Superior temporal gyrus (tissue), 1 donor: ENCODE results near the gene FTCD.
"Not testable (repeated sequence)": the region's sequence is repeated elsewhere in the genome, so short reads cannot be mapped to it uniquely, and the experiment has no call there.

ENCODE experiments used
- DNase-seq: peaks from one replicate; pipeline ENCODE4 v3.0.0-alpha.2; 2016; ENCODE audit errors: extremely low spot score

Gene FTCD

DNA sequence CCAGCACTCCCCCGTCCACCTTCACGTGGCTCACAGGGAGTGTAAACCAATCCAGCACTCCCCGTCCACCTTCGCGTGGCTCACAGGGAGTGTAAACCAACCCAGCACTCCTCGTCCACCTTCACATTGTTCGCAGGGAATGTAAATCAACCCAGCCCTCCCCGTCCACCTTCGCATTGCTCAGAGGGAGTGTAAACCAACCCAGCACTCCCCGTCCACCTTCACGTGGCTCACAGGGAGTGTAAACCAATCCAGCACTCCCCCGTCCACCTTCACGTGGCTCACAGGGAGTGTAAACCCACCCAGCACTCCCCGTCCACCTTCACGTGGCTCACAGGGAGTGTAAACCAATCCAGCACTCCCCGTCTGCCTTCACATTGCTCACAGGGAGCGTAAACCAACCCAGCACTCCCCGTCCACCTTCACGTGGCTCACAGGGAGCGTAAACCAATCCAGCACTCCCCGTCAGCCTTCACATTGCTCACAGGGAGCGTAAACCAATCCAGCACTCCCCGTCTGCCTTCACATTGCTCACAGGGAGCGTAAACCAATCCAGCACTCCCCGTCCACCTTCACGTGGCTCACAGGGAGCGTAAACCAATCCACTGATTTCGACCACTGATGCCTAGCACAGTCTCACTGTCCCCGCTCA lies 14.9 kb downstream of the FTCD start:
- DNase-seq: not testable (repeated sequence)

DNA sequence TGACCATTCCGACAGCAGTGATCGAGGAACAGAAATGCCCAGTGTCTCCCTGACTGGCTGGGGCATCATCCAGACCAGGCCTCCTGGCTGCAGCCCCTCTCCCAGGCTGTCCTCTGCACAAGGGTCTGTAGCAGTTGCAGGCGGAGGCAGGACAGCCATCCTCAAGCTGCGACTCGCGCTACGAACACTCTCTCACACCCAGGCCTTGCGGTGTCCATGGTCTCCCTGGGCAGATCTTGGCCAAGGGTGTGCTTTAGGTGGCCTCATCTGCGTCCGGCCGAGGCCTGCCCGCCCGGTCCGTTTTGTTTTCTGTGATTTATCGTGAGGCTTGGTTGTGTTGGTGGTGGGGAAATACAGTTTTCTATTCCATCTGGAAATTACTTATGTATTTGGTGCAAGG lies 15.7 kb downstream of the FTCD start:
- no peak for DNase-seq

DNA sequence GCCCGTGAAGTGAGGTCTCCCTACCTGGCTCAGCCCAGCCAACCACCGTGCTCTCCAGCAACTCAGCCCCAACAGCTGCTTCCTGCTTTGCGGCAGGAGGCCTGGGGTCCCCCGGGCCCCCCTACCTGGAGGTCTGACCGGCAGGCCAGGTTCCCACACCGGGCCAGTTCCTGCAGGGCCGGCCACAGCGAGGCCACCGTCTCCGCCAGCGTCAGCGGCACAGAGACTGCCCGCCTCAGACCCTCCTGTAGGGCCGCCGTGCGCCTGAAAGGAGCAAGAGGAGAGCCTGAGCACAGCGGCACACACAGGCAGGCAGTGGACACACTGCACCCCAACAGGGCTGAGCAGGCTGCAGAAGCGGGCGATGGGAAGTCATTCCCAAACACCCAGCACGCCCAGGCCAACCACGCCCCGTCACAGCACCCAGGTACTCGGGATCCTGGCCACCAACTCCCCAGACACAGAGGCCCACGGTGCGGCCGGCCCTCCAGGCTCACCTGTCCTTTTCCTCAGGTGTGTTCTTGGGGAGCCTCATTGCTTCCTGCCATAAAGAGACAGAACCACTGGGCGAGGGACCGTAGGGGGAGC lies 16.9 kb downstream of the FTCD start:
- DNase-seq: no peak

DNA sequence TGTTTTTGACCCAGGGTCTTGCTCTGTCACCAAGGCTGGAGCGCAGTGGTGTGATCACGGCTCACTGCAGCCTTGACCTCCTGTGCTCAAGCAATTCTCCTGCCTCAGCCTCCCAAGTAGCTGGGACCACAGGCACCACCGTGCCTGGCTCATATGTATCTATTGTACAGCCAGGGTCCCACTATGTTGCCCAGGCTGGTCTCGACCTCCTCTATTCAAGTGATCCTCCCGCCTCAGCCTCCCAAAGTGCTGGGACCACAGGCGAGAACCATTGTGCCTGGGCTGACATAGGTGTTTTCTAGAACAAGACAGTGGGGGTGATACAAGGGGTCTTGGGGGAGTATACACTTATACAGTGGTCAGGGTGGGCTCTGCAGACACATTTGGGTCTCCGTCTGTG lies 17.5 kb downstream of the FTCD start:
- DNase-seq: no peak

DNA sequence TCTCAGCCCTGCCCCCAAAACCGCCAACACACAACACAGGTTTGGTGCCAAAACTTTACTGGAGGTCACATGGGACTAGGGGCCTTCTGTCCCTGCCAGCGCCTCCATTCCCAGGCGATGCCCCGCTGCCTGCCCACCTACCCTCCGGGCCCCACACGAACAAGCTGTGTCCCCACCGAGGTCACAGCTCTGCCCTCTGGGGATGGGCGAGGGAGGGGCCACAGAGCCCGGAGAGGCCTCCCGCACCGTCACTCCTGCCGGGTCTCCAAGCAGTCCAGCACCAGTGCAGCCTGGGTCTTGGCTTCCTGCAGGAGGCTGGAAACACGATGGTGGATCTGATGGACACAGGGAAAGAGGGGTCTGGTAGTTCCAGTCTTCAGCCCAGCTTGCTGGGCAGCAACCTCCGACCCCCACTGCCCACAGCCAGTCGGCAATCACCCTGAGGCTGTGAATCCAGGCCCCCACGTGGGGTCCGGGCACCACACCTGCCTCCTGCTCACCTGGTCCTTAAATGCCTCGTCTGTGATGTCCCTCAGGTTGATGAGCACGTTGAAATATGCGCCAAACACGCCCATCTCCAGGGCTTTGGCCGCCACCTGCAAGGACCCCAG lies 18.5 kb downstream of the FTCD start:
- DNase-seq: no peak

DNA sequence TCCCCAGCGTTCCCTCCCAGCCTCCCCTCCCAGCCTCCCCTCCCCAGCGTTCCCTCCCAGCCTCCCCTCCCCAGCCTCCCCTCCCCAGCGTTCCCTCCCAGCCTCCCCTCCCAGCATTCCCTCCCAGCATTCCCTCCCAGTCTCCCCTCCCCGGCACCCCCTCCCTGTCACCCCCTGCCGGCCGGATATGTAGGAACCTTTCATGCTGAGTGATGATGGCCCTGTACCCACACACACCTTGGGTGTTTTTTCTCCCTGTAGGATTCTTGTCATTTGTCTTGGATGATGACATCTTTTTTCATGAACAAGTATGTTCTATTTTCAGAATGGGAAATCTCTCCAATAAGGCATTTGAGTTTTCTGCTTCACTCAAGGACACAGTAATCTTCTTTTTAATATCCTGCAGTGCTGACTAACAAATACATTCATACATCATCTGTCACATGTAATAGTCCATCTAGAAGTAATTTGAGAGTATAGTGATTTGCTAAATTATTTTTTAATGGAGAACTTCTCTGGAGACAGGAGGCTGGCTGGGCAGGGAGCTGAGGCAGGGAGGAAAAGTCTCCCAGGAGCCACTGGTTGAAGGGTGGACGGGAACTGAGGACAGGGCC lies 19.5 kb downstream of the FTCD start:
- no peak for DNase-seq

DNA sequence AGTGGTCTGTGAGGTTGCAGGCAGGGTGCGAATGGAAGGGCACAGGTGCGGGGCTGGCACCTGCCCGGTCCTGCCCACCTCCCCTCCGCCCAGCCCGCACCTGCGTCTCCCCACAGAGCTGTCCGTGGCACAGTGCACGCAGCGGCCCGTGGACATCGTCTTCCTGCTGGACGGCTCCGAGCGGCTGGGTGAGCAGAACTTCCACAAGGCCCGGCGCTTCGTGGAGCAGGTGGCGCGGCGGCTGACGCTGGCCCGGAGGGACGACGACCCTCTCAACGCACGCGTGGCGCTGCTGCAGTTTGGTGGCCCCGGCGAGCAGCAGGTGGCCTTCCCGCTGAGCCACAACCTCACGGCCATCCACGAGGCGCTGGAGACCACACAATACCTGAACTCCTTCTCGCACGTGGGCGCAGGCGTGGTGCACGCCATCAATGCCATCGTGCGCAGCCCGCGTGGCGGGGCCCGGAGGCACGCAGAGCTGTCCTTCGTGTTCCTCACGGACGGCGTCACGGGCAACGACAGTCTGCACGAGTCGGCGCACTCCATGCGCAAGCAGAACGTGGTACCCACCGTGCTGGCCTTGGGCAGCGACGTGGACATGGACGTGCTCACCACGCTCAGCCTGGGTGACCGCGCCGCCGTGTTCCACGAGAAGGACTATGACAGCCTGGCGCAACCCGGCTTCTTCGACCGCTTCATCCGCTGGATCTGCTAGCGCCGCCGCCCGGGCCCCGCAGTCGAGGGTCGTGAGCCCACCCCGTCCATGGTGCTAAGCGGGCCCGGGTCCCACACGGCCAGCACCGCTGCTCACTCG lies 23.3 kb downstream of the FTCD start:
- no peak for DNase-seq

DNA sequence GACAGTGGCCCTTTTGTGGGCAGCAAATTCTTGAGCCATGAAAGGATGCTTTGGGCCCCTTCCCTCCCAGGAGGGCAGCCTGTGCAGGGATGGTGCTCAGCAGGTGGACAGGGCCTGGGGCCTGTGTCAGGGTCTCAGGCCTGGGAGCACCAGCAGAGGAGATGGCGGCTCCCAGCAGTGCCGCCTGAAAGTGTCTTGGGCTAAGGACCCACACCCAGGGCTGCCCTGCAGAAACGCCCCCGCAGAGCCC lies 23.9 kb downstream of the FTCD start:
- DNase-seq: no peak

DNA sequence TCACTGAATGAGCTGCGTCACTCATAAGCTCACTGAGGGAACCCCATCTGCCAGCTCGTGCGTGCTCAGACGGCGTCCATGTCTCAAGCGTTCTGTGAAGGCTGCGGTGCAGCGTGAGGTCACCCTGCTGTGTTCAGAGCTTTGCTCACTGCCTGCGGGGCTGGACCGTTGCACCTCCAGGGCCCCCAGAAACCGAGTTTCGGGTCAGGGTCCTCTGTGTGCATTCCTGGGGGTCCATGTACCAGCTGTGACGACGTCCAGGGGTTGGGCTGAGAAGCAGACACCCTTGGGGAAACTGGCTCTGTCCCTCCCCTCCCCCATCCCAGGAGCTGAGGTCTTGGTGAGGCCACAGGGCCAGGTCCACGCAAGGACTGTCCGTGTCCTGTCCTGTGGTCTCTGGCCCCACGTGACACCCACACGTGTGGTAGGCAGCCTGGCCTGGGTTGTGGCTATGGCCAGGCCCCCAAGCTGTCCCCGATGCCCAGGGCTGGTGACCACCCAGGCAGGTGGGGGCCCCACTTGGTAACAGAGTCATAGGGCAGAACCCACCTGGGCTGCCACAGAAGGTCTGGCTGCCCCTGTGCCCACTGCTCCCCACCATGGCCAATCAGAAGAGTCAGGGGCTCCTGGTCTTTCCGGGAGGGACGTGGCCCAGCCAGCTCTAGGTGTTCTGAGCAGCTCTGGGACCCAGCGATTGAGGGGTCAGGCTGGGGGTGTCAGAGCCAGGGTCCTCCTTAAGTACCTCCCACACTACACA lies 24.4 kb downstream of the FTCD start:
- no peak for DNase-seq

DNA sequence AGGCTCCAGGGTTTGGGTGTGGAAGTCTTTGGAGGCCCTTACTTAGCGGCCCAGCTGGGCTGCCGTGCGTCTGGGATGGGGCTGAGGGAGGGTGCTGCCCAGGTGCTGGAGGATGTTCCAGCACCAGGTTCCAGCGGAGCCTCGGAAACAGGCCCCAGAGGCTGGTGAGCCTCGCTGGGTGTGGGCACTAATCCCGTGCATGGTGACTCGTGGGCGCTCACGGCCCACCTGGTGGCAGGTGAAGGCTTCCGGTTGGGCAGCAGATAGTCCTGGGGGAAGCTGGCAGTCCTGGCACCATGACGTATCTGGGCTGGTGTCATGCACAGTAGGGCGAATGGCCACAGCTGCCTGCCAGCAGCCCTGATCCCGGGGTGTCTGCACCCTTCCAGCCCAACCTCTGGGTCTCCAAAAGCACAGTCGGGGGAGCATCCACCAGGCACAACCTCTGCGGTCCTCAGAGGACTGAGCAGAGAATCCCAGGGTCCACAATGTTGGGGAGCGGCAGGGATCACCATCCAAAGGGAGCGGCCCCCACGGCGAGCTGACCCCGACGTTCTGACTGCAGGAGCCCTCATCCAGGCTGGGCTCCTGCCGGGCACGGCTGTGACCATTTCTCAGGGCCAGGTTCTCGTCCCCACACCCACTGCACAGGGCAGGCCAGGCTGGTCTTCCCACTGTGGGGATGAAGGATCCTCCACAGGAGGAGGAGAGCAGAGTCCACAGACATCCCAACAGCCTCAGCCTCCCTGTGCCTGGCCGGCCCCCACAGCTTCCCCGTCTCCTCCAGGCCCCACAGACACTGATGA lies 25.3 kb downstream of the FTCD start:
- DNase-seq: no peak

DNA sequence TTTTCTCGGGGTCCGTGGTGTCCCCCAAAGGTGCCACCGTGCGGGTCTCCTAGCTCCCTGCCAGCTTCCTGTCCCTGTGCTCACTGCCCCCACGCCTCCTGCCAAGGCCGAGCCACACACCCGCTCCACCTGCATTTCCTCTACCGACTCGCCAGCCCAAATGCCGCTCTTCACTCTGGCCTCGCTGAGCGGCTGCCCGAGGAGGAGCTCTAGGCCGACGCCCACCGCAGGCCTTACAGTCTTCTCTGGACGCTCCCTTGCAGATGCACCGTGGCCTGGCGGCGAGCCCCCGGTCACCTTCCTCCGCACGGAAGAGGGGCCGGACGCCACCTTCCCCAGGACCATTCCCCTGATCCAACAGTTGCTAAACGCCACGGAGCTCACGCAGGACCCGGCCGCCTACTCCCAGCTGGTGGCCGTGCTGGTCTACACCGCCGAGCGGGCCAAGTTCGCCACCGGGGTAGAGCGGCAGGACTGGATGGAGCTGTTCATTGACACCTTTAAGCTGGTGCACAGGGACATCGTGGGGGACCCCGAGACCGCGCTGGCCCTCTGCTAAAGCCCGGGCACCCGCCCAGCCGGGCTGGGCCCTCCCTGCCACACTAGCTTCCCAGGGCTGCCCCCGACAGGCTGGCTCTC lies 26.3 kb downstream of the FTCD start:
- DNase-seq: no peak

DNA sequence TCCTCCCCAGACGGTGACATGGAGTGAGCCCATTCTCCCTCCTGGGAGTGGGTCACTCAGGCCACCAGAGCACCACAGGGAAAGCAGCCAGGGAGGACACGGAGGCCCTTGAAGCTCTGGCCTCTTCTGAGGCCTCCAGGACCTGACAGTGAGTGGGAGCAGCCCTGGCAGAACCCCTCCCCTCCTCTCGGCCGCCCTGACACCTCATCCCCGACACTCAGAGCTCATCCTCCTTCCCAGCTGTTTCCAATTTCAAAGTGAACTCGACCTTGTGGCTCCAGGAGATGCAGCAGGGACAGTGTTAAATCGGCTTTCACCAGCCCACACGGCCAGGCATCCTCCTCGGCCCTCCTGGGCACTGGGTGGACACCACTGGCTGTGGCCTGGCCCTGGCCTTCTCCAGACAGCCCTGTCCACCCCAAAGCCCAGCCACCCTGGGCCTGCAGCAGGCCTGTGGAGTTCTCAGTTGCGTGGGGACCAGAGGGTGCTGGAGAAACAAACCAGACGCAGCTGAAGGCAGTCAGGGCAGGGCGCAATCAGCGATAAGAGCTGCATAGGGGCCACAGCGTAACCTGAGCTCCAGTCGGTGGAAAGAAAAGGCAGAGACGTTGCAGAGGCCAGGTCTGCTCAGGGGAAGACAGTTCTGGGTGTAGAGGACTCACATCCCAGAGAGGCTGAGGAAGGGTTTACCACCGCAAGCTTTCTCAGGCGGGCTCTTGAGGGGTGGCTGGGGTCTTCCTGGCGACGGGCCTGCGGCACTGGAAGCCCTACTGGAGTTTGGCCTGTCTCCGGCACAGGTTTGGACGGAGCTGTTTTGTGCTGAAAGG lies 27.1 kb downstream of the FTCD start:
- DNase-seq: no peak

DNA sequence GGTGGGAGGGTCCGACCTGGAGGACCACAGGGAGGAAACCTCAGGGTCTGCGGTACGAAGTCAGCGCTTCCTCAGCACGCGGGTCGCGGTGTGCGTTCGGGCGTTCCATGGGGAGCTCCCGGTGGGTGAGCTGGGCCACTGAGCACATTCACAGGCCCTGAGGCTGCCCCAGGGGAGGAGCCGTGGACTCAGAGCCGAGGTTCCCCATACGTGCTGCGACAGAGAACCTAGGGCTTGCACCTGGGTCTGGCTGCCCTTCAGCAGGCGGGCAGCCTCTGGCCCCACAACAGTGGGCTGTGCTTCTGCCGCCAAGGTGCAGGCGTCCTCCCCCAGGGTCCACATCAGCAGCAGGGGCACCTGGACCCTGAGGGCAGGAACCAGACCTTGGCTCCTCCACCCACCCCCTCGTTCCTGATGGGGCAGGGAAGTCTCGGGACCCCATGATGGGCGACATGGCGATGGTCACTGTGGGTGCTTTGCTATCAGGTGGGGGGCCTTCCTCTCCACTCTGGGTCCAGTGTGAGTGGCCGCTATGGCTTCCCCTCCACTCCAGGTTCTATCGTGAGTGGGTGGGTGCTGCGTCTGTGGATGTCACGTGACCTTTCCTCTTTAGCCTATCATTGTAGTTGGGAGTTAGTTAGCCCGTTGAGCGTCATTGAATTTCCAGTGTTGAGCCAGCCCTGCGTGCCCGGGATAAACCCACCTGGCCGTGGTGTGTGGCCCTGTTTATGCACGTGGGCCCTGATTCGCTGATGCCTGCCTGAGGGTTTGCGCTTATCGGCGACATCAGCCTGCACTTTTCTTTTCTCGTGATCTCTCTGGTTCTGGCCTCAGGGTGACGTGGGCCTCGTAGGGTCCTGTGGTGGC lies 27.9 kb downstream of the FTCD start:
- DNase-seq: no peak

DNA sequence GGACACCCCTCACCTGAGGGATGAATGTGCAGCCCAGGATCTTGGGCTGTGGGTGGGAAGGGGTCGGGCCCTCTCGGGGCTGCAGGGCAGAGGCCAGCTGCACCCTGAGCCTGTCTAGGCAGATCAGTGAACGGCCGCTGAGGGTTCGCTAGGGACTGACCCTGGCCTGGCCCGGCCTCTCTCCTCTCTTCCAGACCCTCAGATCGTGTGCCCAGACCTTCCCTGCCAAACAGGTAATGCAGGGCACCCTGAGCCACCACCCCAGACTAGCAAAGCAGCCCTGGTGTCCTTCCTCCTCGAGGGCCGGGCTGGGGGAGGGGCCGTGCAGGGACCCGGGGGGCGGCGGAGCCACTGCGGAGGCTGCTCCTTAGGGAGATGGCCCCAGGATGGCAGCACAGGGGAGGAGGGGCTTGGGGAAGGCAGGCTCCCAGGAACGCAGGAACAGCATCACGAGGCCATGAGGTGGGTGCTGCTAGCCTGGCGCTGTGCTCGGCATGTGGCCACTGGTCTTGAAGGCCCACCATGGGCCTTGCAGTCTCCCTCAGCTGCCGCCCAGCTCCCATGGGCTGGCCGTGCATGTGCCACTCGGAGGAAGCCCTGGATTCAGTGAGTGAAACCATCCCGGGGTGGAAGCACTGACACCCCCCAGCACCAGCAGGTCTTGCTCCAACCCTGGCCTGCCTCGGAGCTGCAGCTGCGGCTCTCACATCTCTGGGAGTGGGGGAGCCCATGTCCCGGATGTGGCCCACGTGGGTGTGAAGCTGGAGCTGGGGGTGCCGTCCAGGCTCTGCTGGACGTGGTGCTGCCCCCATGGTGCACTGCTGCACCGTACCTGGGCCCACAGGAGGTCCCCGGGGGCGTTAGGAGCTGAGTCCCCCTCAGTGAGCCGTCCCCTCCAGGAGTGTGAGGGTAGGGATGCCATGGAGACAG lies 28.8 kb downstream of the FTCD start:
- no peak for DNase-seq

DNA sequence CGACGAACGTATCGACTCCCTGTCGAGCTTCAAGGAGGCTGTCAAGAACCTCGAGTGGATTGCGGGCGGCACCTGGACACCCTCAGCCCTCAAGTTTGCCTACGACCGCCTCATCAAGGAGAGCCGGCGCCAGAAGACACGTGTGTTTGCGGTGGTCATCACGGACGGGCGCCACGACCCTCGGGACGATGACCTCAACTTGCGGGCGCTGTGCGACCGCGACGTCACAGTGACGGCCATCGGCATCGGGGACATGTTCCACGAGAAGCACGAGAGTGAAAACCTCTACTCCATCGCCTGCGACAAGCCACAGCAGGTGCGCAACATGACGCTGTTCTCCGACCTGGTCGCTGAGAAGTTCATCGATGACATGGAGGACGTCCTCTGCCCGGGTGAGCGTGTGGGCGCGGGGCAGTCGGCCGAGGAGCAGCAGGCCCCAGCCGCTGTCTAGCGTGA lies 29.5 kb downstream of the FTCD start:
- DNase-seq: no peak

DNA sequence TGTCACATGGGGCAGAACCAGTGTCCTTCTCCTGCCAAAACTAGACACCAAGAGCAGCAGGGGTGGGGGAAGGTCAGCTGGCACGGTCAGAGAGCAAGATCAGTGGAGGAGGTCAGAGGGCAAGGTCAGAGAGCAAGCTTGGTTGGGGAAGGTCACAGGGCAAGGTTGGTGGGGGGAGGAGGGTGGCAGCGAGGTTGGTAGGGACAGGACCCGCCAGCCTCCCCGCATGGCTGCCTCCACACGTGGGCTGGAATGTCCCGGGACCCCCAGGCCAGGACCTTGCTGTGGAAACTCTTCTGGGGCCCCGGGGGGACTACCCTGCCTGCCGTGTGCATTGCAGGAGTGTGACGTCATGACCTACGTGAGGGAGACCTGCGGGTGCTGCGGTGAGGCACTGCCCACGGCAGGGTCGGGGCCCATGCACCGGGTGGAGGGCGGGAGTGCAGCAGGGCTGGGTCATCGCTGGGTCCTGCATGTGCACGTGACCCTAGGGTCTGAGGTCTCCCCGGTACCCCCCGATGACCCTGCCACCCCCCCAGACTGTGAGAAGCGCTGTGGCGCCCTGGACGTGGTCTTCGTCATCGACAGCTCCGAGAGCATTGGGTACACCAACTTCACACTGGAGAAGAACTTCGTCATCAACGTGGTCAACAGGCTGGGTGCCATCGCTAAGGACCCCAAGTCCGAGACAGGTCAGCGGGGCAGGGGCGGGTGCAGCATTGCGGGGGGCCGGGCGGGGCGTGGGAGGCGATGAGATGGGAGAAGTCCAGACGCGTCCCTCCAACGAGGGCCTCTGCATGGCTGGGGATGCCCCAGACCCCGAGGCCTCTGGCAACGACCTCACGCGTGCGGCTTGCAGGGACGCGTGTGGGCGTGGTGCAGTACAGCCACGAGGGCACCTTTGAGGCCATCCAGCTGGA lies 30.2 kb downstream of the FTCD start:
- DNase-seq: no peak
